BLaER1 (cell line): ENCODE data around the gene PCNX1.

ENCODE experiments used
- H3K27ac ChIP-seq: shearing (Covaris generic); formaldehyde crosslinking; 2 replicates; pipeline ENCODE4 v1.8.1; 2022
- H3K27me3 ChIP-seq: shearing (Covaris generic); formaldehyde crosslinking; 2 replicates; pipeline ENCODE4 v1.8.1; 2022
- H3K36me3 ChIP-seq: shearing (Covaris generic); formaldehyde crosslinking; 2 replicates; pipeline ENCODE4 v1.8.1; 2022
- H3K4me1 ChIP-seq: shearing (Covaris generic); formaldehyde crosslinking; 2 replicates; pipeline ENCODE4 v1.8.1; 2022
- H3K4me2 ChIP-seq: shearing (Covaris generic); formaldehyde crosslinking; 2 replicates; pipeline ENCODE4 v1.8.1; 2022
- H3K4me3 ChIP-seq: shearing (Covaris generic); formaldehyde crosslinking; 2 replicates; pipeline ENCODE4 v1.8.1; 2022
- H3K9ac ChIP-seq: shearing (Covaris generic); formaldehyde crosslinking; 2 replicates; pipeline ENCODE4 v1.8.1; 2022
- H3K9me3 ChIP-seq: shearing (Covaris generic); formaldehyde crosslinking; 2 replicates; pipeline ENCODE4 v1.8.1; 2022
- H4K20me1 ChIP-seq: shearing (Covaris generic); formaldehyde crosslinking; 2 replicates; pipeline ENCODE4 v1.8.1; 2022
- Cebpa-rat ChIP-seq: shearing (Covaris generic); IDR thresholded peaks from 2 replicates; pipeline ENCODE4 v1.8.1; 2022

PCNX1 gene

DNA sequence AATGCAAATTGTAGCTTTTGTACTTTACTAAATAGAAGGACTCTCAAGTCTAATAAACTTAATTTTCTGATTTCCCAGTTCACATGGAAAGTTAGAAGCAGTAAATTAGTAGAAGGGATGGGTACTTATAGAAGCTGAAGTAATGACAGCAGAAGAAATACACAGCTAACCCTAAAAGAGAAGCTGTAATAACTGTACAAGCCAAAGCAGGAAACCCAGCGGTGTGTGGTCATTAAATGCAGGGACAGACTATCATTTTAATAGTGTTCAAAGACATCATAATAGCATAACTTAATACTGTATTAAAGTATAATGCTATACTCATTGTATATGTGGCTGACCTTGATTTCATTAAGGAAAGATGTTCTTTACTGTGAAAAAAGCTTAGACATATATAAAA, 74.9 kb downstream of the PCNX1 start:
- Histone ChIP-seq H3K27ac (peak overlapping the region; percentile 43; the same call in 1 of the 2 replicates), H3K9me3 (no peaks in the 10 kb centered on the region), H3K27me3 (no peaks in the 10 kb centered on the region), H3K4me1 (peaks cover 25% of the 10 kb centered on the region), H3K4me3 (no peak overlapping the region), H3K9ac (no peak overlapping the region), H3K36me3 (peaks cover 28% of the 10 kb centered on the region), H4K20me1 (peaks cover 7% of the 10 kb centered on the region; the same call in 1 of the 2 replicates), H3K4me2 (no peak overlapping the region)
- TF ChIP-seq Cebpa-rat = no peak

DNA sequence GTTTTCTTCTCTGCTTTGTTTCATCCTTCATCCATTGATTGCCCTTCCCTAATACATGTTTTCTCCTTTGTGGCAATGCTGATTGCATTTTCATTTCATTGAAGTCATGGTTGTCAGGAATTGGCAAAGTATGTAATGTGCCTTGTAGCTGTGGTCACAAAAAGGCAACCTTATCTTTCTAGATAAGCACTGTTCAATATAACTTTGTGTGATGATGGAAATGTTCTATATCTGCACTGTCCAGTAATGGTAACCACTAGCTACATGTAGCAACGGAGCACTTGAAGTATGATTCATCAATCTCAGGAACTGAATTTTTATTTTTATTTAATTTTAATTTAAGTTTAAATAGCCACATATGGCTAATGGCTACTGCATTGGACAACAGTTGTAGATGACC, 79.8 kb downstream of the PCNX1 start:
- H3K4me1 ChIP-seq = peaks cover 4% of the 10 kb centered on the region
- no peaks in the 10 kb centered on the region for H3K9me3 ChIP-seq
- no peak overlapping the region for H3K4me2 ChIP-seq
- peaks cover 25% of the 10 kb centered on the region for H3K36me3 ChIP-seq
- H3K4me3 ChIP-seq = no peak overlapping the region
- no peaks in the 10 kb centered on the region for H4K20me1 ChIP-seq
- no peak overlapping the region for H3K27ac ChIP-seq
- no peak overlapping the region for H3K9ac ChIP-seq
- TF ChIP-seq Cebpa-rat = no peak
- H3K27me3 ChIP-seq = no peaks in the 10 kb centered on the region

DNA sequence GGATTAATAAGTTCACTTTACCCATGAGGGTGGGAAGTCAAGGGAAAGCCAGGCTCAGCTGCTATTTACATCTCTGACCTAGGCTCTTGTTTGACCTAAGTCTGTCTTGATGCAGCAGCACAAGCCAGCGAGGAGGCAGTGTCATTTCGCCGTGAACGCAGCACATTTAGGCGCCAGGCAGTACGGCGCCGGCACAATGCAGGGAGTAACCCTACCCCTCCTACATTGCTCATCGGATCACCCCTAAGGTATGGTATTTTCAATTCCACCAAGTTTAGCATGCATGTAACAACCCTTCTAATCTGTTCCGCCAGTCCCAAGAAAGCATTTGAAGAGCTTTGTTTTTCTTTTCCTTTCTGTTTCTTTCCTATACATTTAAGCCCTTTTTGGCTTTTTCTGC, 81.2 kb downstream of the PCNX1 start:
- Histone ChIP-seq H3K36me3 (peaks cover 16% of the 10 kb centered on the region), H3K4me3 (no peak overlapping the region), H3K9me3 (no peaks in the 10 kb centered on the region), H3K9ac (no peak overlapping the region), H4K20me1 (no peaks in the 10 kb centered on the region), H3K4me2 (no peak overlapping the region), H3K27me3 (no peaks in the 10 kb centered on the region), H3K4me1 (no peaks in the 10 kb centered on the region), H3K27ac (no peak overlapping the region)
- no peak for TF ChIP-seq Cebpa-rat

DNA sequence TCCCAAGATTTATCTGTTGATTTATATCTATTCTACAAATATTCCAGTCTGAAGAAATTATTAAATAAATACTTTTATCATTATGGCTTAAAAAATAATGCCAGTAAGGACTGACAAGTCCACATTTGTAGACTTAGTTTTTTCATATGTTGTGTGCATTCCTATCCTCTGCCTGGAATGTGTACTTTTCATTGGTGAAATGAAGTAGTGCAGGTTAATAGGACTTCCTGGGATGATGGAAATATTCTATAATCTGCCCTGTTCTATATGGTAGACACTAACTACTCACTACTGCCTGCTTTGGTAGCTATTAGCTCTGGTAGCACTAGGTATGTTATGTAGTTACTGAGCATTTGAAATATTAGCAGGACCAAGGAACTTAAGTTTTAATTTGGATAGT, 86.7 kb downstream of the PCNX1 start:
- Histone ChIP-seq H3K27me3 (no peaks in the 10 kb centered on the region), H3K36me3 (peaks cover 14% of the 10 kb centered on the region), H4K20me1 (no peaks in the 10 kb centered on the region), H3K4me2 (no peak overlapping the region), H3K9ac (no peak overlapping the region), H3K9me3 (no peaks in the 10 kb centered on the region), H3K4me1 (peaks cover 11% of the 10 kb centered on the region), H3K27ac (no peak overlapping the region), H3K4me3 (no peak overlapping the region)
- TF ChIP-seq Cebpa-rat = no peak

DNA sequence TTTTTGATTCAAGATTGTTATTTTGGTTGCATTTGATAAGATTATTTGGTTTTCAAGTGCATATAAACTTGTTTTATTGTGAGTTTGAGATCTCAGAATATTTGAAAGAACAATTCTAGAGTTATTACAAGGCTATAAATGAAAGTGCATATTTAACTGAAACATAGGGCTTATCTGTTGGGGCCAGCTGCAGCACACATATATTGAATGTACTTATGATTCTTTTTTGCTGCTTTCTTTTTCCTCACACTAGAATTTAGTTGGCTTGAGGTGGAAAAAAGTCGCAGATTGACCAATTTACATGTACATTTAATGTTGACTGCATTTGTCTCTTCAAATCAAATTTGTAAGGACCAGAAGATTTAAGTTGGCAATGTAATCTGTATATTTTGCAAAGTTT, 88.0 kb downstream of the PCNX1 start:
- H4K20me1 ChIP-seq = no peaks in the 10 kb centered on the region
- H3K9me3 ChIP-seq = no peaks in the 10 kb centered on the region
- peaks cover 14% of the 10 kb centered on the region for H3K36me3 ChIP-seq
- H3K4me3 ChIP-seq = no peak overlapping the region
- H3K9ac ChIP-seq = no peak overlapping the region
- TF ChIP-seq Cebpa-rat = no peak
- H3K27ac ChIP-seq = no peak overlapping the region
- peaks cover 17% of the 10 kb centered on the region for H3K4me1 ChIP-seq
- H3K27me3 ChIP-seq = no peaks in the 10 kb centered on the region
- no peak overlapping the region for H3K4me2 ChIP-seq

DNA sequence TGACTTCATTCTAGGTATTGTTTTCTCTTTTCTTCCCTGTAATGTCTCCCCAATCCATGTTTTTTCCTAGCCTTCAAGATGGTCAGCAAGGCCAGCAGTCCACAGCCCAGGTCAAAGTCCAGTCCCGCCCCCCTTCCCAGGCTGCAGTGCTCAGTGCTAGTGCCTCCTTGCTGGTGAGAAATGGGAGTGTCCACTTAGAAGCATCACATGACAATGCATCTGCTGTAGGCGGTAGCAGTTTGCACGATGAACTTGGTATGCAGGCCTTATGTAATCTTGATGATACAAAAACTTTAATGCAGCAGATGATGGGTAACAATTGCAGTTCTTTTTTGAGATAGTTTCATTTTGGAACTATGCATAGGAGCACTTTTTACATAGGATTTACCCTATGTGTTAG, 88.4 kb downstream of the PCNX1 start:
- TF ChIP-seq Cebpa-rat = no peak
- peaks cover 17% of the 10 kb centered on the region for H3K4me1 ChIP-seq
- H3K27ac ChIP-seq = no peak overlapping the region
- no peaks in the 10 kb centered on the region for H3K27me3 ChIP-seq
- no peak overlapping the region for H3K9ac ChIP-seq
- H3K4me3 ChIP-seq = no peak overlapping the region
- H3K36me3 ChIP-seq = peaks cover 14% of the 10 kb centered on the region
- H3K4me2 ChIP-seq = no peak overlapping the region
- no peaks in the 10 kb centered on the region for H3K9me3 ChIP-seq
- H4K20me1 ChIP-seq = no peaks in the 10 kb centered on the region

DNA sequence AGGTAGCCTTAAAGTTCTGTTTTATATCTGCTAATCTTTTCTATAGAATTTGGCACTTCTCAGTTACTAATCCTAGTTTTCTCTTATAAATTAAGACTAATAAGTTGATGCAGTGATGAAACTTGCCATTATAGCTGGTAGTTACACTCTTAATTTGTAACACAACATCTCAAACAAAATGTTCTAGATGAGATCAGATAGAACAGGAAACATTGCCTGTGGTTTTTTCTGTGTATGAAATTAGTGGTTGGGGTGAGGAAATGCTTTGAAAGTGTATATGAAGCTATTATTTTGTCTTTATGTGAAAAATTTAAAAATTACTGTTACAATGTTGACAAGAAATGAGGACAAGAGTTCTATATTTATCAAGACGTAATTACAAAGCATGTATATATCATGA, 91.9 kb downstream of the PCNX1 start:
- peak overlapping the region; percentile 43 for H3K4me2 ChIP-seq

DNA sequence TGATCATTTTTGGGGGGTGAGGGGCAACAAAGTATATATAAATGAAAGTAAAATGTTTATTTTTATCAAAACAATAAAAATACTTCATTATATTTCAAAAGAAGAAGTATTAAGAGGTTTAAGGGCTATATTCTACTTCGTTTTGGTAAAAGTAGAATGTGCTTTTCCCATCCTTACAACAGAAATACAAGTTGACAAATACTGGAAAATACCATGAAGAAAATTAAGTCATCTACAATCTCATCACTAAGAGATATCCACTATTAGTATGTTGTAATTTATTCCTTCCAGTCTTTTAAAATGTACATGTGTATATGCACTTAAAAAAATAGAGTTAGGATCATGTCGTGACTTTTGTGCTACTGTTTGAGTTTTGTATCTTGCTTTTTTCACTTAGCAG, 92.8 kb downstream of the PCNX1 start:
- no peak overlapping the region for H3K4me2 ChIP-seq
- peaks cover 17% of the 10 kb centered on the region for H3K4me1 ChIP-seq
- no peak overlapping the region for H3K9ac ChIP-seq
- no peak overlapping the region for H3K27ac ChIP-seq
- no peaks in the 10 kb centered on the region for H3K27me3 ChIP-seq
- no peak for TF ChIP-seq Cebpa-rat
- no peaks in the 10 kb centered on the region for H4K20me1 ChIP-seq
- no peak overlapping the region for H3K4me3 ChIP-seq
- H3K9me3 ChIP-seq = no peaks in the 10 kb centered on the region
- peaks cover 30% of the 10 kb centered on the region for H3K36me3 ChIP-seq

More for the DNA sequence above, 91.9 kb downstream of the PCNX1 start:
- Histone ChIP-seq H3K9me3 (no peaks in the 10 kb centered on the region), H3K27ac (no peak overlapping the region), H3K9ac (no peak overlapping the region), H4K20me1 (no peaks in the 10 kb centered on the region), H3K4me3 (no peak overlapping the region), H3K27me3 (no peaks in the 10 kb centered on the region), H3K36me3 (peaks cover 23% of the 10 kb centered on the region), H3K4me1 (peaks cover 17% of the 10 kb centered on the region)
- TF ChIP-seq Cebpa-rat = no peak

DNA sequence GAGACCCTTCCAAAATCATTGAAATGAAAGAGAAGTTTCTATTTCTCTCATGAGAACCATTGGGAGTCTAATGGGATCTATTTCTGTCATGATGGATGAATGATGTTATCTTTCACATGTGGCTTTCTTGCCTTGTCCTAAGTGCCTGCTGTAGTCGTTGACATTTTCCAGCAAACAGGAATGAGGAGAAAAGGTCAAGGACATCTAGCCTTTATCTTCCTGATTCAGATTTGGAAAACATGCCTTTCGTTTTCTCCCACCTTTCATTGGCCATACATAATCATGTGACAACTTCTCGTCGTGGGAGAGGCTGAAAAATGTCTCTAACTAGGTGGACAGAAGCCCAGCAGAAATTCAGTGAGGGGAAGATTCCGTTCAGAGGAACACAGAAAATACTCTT, 94.5 kb downstream of the PCNX1 start:
- Histone ChIP-seq H3K27me3 (no peaks in the 10 kb centered on the region), H3K9me3 (no peaks in the 10 kb centered on the region), H3K4me3 (no peak overlapping the region), H3K4me2 (no peak overlapping the region), H4K20me1 (no peaks in the 10 kb centered on the region), H3K27ac (no peak overlapping the region), H3K36me3 (peaks cover 27% of the 10 kb centered on the region), H3K9ac (no peak overlapping the region), H3K4me1 (peaks cover 17% of the 10 kb centered on the region)
- no peak for TF ChIP-seq Cebpa-rat

DNA sequence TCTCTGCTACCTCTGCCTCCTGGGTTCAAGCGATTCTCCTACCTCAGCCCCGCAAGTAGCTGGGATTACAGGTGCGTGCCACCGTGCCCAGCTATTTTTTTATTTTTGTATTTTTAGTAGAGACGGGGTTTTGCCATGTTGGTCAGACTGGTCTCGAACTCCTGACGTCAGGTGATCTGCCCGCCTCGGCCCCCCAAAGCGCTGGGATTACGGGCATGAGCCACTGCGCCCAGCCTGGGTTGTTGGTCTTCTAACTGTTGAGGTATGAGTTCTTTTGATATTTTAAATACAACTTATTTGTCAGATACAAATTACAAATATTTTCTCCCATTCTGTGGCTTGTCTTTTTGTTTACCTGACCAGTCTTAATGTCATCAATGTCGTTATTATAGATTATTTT, 95.9 kb downstream of the PCNX1 start:
- Histone ChIP-seq H3K4me3 (no peak overlapping the region), H3K27ac (no peak overlapping the region), H4K20me1 (no peaks in the 10 kb centered on the region), H3K9me3 (no peaks in the 10 kb centered on the region), H3K4me2 (no peak overlapping the region), H3K4me1 (peaks cover 14% of the 10 kb centered on the region), H3K36me3 (peaks cover 27% of the 10 kb centered on the region), H3K9ac (no peak overlapping the region), H3K27me3 (no peaks in the 10 kb centered on the region)
- no peak for TF ChIP-seq Cebpa-rat

DNA sequence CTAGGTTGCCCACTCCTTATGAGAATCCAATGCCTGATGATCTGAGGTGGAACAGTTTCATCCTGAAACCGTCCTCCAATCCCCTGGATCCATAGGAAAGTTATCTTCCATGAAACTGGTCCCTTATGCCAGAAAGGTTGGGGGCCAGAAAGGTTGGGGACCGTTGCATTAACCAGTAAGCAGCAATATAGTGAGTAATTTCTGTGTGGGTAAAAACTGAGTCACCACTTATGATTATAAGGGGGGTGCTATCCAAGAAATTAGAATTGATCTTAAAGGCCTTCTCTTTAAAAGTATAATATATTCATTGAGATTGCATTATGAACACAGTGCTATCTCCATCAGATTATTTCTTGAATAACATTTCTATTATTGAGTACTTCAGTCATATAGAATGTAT, 97.2 kb downstream of the PCNX1 start:
- Histone ChIP-seq H3K27me3 (no peaks in the 10 kb centered on the region), H3K9me3 (no peaks in the 10 kb centered on the region), H3K9ac (no peak overlapping the region), H3K4me1 (peaks cover 1% of the 10 kb centered on the region), H3K27ac (no peak overlapping the region), H3K36me3 (peaks cover 27% of the 10 kb centered on the region), H3K4me3 (no peak overlapping the region), H4K20me1 (no peaks in the 10 kb centered on the region), H3K4me2 (no peak overlapping the region)
- TF ChIP-seq Cebpa-rat = no peak
